DND-41 (cell line): ENCODE data around the gene CAMSAP2.

Experiments used
- ATAC-seq: fragments of 200-7000 bp; cut with Tn5 transposase; 3 replicates; pipeline ENCODE4 v1.9.1; 2021; ENCODE audit warnings: low read depth; ENCODE audit not compliant: insufficient read depth
- DNase-seq: peaks from one replicate; pipeline ENCODE4 v3.0.0-alpha.2; 2020
- H2AFZ ChIP-seq: 2 replicates; pipeline ENCODE4 v1.6.0; 2012; ENCODE audit warnings: low read depth, low read length
- H3K27ac ChIP-seq: 2 replicates; pipeline ENCODE4 v1.5.1; 2012; ENCODE audit warnings: low read length, inconsistent platforms
- H3K27me3 ChIP-seq: fragments of 200-600 bp; sonication (generic); 2 replicates; pipeline ENCODE4 v1.6.0; 2012; ENCODE audit warnings: low read length, mild to moderate bottlenecking, inconsistent platforms; ENCODE audit not compliant: insufficient read depth, poor library complexity
- H3K36me3 ChIP-seq: 2 replicates; pipeline ENCODE4 v1.5.1; 2012; ENCODE audit warnings: low read length, inconsistent platforms; ENCODE audit not compliant: insufficient read depth
- H3K4me1 ChIP-seq: 2 replicates; pipeline ENCODE4 v1.5.1; 2012; ENCODE audit warnings: mild to moderate bottlenecking, low read length; ENCODE audit not compliant: insufficient read depth
- H3K4me2 ChIP-seq: 2 replicates; pipeline ENCODE4 v1.6.0; 2012; ENCODE audit warnings: mild to moderate bottlenecking, moderate library complexity, low read length, inconsistent platforms; ENCODE audit not compliant: insufficient read depth
- H3K4me3 ChIP-seq, 2 experiments: fragments of 200-600 bp in 1 of 2; shearing (Covaris generic) in 1 of 2; 2 replicates each; pipeline ENCODE4 v1.5.1; 2012 to 2016; ENCODE audit warnings: inconsistent platforms in 2 of 2, low read length in 2 of 2, mild to moderate bottlenecking in 2 of 2, low read depth in 1 of 2, moderate library complexity in 1 of 2
- H3K79me2 ChIP-seq: 2 replicates; pipeline ENCODE4 v1.6.0; 2012; ENCODE audit warnings: low read length, inconsistent platforms; ENCODE audit not compliant: insufficient read depth
- H3K9ac ChIP-seq: 2 replicates; pipeline ENCODE4 v1.6.0; 2012; ENCODE audit warnings: low read depth, mild to moderate bottlenecking, inconsistent platforms, low read length, moderate library complexity
- H3K9me3 ChIP-seq: 2 replicates; pipeline ENCODE4 v1.5.1; 2012; ENCODE audit warnings: low read length, moderate library complexity, mild to moderate bottlenecking, inconsistent platforms; ENCODE audit not compliant: insufficient read depth, severe bottlenecking
- H4K20me1 ChIP-seq: 2 replicates; pipeline ENCODE4 v1.6.0; 2012; ENCODE audit warnings: low read length; ENCODE audit not compliant: insufficient read depth
- EZH2 ChIP-seq: IDR thresholded peaks from 3 replicates; pipeline ENCODE4 v1.6.1; 2012; ENCODE audit warnings: borderline replicate concordance, low read depth, mild to moderate bottlenecking, moderate library complexity, low read length, inconsistent platforms; ENCODE audit not compliant: severe bottlenecking
- TF ChIP-seq, protein P1 (sequence below): IDR thresholded peaks from 2 replicates; pipeline ENCODE4 v1.5.1; 2012; ENCODE audit warnings: borderline replicate concordance, low read length, moderate library complexity, mild to moderate bottlenecking; ENCODE audit not compliant: poor library complexity, severe bottlenecking; ENCODE audit errors: extremely low read depth

CAMSAP2 gene

DNA sequence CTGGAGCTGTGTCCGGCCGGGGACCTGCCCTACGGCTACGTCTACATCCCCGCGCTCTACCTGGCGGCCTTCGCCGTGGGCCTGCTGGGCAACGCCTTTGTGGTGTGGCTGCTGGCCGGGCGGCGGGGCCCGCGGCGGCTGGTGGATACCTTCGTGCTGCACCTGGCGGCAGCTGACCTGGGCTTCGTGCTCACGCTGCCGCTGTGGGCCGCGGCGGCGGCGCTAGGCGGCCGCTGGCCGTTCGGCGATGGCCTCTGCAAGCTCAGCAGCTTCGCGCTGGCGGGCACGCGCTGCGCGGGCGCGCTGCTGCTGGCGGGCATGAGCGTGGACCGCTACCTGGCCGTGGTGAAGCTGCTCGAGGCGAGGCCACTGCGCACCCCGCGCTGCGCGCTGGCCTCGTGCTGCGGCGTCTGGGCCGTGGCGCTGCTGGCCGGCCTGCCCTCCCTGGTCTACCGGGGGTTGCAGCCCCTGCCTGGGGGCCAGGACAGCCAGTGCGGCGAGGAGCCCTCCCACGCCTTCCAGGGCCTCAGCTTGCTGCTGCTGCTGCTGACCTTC is 134.5 kb downstream of the CAMSAP2 start:
- no peak overlapping the region for H3K9ac ChIP-seq
- no peaks in the 10 kb centered on the region for H3K27me3 ChIP-seq
- H3K4me3 ChIP-seq, result no peak overlapping the region

GRCh38 chr1:200873671-200874397 is 135.1 kb downstream of the CAMSAP2 start:
- Histone ChIP-seq H2AFZ (no peak overlapping the region), H3K4me1 (no peaks in the 10 kb centered on the region), H3K4me2 (no peak overlapping the region), H3K27ac (no peak overlapping the region), H3K9me3 (no peaks in the 10 kb centered on the region), H3K79me2 (no peaks in the 10 kb centered on the region), H3K4me3 (no peak overlapping the region), H3K9ac (no peak overlapping the region), H4K20me1 (no peaks in the 10 kb centered on the region), H3K36me3 (no peaks in the 10 kb centered on the region), H3K27me3 (no peaks in the 10 kb centered on the region)
- ATAC-seq (no peak), DNase-seq (no peak)
- TF ChIP-seq, protein P1, sequence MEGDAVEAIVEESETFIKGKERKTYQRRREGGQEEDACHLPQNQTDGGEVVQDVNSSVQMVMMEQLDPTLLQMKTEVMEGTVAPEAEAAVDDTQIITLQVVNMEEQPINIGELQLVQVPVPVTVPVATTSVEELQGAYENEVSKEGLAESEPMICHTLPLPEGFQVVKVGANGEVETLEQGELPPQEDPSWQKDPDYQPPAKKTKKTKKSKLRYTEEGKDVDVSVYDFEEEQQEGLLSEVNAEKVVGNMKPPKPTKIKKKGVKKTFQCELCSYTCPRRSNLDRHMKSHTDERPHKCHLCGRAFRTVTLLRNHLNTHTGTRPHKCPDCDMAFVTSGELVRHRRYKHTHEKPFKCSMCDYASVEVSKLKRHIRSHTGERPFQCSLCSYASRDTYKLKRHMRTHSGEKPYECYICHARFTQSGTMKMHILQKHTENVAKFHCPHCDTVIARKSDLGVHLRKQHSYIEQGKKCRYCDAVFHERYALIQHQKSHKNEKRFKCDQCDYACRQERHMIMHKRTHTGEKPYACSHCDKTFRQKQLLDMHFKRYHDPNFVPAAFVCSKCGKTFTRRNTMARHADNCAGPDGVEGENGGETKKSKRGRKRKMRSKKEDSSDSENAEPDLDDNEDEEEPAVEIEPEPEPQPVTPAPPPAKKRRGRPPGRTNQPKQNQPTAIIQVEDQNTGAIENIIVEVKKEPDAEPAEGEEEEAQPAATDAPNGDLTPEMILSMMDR, result no peak
- no peak for TF ChIP-seq EZH2

More for the DNA sequence above, 134.5 kb downstream of the CAMSAP2 start:
- no peak for TF ChIP-seq EZH2
- TF ChIP-seq, protein P1, result no peak
- Histone ChIP-seq H3K27ac (no peak overlapping the region), H3K4me2 (no peak overlapping the region), H3K36me3 (no peaks in the 10 kb centered on the region), H3K4me1 (no peaks in the 10 kb centered on the region), H3K79me2 (no peaks in the 10 kb centered on the region), H2AFZ (no peak overlapping the region), H4K20me1 (no peaks in the 10 kb centered on the region), H3K9me3 (no peaks in the 10 kb centered on the region)
- DNase-seq, result no peak
- no peak for ATAC-seq

- Histone ChIP-seq H2AFZ (no peak overlapping the region), H3K9ac (no peak overlapping the region), H3K4me1 (no peaks in the 10 kb centered on the region), H3K9me3 (no peaks in the 10 kb centered on the region), H3K4me3 (no peak overlapping the region), H3K4me2 (no peak overlapping the region), H3K79me2 (no peaks in the 10 kb centered on the region), H3K36me3 (no peaks in the 10 kb centered on the region), H3K27ac (no peak overlapping the region), H3K27me3 (no peaks in the 10 kb centered on the region), H4K20me1 (no peaks in the 10 kb centered on the region)
- no peak for DNase-seq
- ATAC-seq, result no peak
- TF ChIP-seq, protein P1, result no peak
- no peak for TF ChIP-seq EZH2
Observed at GRCh38 chr1:200874694-200875093, 136.0 kb downstream of the CAMSAP2 start.
